Measurements from ENCODE around the gene CYBA.

Gene CYBA

GRCh38 chr16:88593910-88594309, 56.9 kb downstream of the CYBA start:
- Histone ChIP-seq H3K9me3 (ENCODE audit: control insufficient read depth, insufficient read depth, low read depth, low read length) (no peaks in the 10 kb centered on the region), H3K9ac (ENCODE audit: low read length) (no peak overlapping the region), H3K4me1 (ENCODE audit: control insufficient read depth, insufficient read depth, low read length) (no peaks in the 10 kb centered on the region), H3K27ac (ENCODE audit: low read depth, low read length) (no peak overlapping the region), H3K27me3 (ENCODE audit: control insufficient read depth, insufficient read depth, low read length) (no peaks in the 10 kb centered on the region), H3K4me3 (ENCODE audit: low read depth, low read length) (no peak overlapping the region), H3K36me3 (ENCODE audit: control insufficient read depth, insufficient read depth, low read length) (peaks cover 54% of the 10 kb centered on the region)

GRCh38 chr16:88593489-88593888, 57.4 kb downstream of the CYBA start:
- H3K4me3 ChIP-seq (ENCODE audit: low read depth, low read length) = no peak overlapping the region
- H3K9me3 ChIP-seq (ENCODE audit: control insufficient read depth, insufficient read depth, low read depth, low read length) = no peaks in the 10 kb centered on the region
- no peaks in the 10 kb centered on the region for H3K4me1 ChIP-seq (ENCODE audit: control insufficient read depth, insufficient read depth, low read length)
- H3K9ac ChIP-seq (ENCODE audit: low read length) = no peak overlapping the region
- H3K27me3 ChIP-seq (ENCODE audit: control insufficient read depth, insufficient read depth, low read length) = no peaks in the 10 kb centered on the region
- peaks cover 55% of the 10 kb centered on the region for H3K36me3 ChIP-seq (ENCODE audit: control insufficient read depth, insufficient read depth, low read length)
- no peak overlapping the region for H3K27ac ChIP-seq (ENCODE audit: low read depth, low read length)

Data from HUES6 (cell line).